ENCODE data around the gene TMEM150C.

- TF ChIP-seq CTCF (IDR thresholded peaks at IDR 0.05; ENCODE audit: insufficient read depth, low read length, poor library complexity, severe bottlenecking), result no peak
- TF ChIP-seq EZH2phosphoT487 (conservative IDR thresholded peaks at IDR 0.05; ENCODE audit: low read length), result no peak
Measured at GRCh38 chr4:82508806-82509428, 52.9 kb downstream of the TMEM150C start.

Data from SU-DHL-6 (cell line).